Testis (tissue), 3 donors: ENCODE measurements around the gene KANK2. TPM values are rescaled to one million over a fixed set of nuclear protein-coding genes. Genes with fewer than 3 reads are reported as not detected.
A peak's percentile ranks its signal among the peaks of the same experiment; 100 is the strongest.

ENCODE experiments used
- DNase-seq: peaks from one replicate; pipeline ENCODE4 v3.0.0-alpha.2; 2019
- H3K27ac ChIP-seq, 2 donors: fragments of 200-600 bp; sonication (generic); one replicate each; pipeline ENCODE4 v1.5.1; 2019
- H3K27me3 ChIP-seq: fragments of 200-600 bp; sonication (generic); one replicate; pipeline ENCODE4 v1.5.1; 2019
- H3K36me3 ChIP-seq: fragments of 200-600 bp; sonication (generic); one replicate; pipeline ENCODE4 v1.5.1; 2017; ENCODE audit warnings: low read depth; ENCODE audit errors: missing control alignments
- H3K4me1 ChIP-seq: fragments of 200-600 bp; sonication (generic); one replicate; pipeline ENCODE4 v1.5.1; 2019
- H3K4me3 ChIP-seq, 2 donors: fragments of 200-600 bp; sonication (generic); one replicate each; pipeline ENCODE4 v1.5.1; 2017 to 2019
- H3K9me3 ChIP-seq: fragments of 200-600 bp; sonication (generic); one replicate; pipeline ENCODE4 v1.5.1; 2017
- POLR2A ChIP-seq: fragments of 450-650 bp; IDR thresholded peaks from one replicate; pipeline ENCODE4 v1.6.1; 2017; ENCODE audit warnings: antibody characterized with exemption, mild to moderate bottlenecking, moderate library complexity
- WGBS, 2 donors: methylation state at CpG; one replicate each; pipeline ENCODE4 v1.1.5; 2018; 5-methylcytosine and 5-hydroxymethylcytosine counted together
- intact Hi-C: fragments of 100-400 bp; cut with DNase I; formaldehyde crosslinking; loops from one replicate; pipeline ENCODE4 v1.15.1; 2023; ENCODE audit warnings: low total_unique reads
- polyA plus RNA-seq: library from polyadenylated mRNA; stranded (reverse); fragments of 350-450 nt; fragmentation: Illumina TruSeq; extraction: RNeasy Lipid Tissue Mini Kit (QIAGEN cat#74804); gene quantifications from one replicate; pipeline ENCODE4 v1.2.3, GENCODE V29; 2014; ENCODE audit warnings: low read depth, low replicate concordance; ENCODE audit not compliant: insufficient read depth
- total RNA-seq, 2 donors: library from RNA; depleted of rRNA; stranded (reverse); fragments of >200 nt; gene quantifications; one replicate each; pipeline ENCODE4 v1.2.3, GENCODE V29; 2016
- TF ChIP-seq, protein P1 (sequence below), 3 experiments: fragments of 450-650 bp in 2 of 3; fragments of 200-600 bp in 1 of 3; sonication (generic) in 1 of 3; IDR thresholded peaks; one replicate each; pipeline ENCODE4 v1.5.1; 2016 to 2019; ENCODE audit warnings: antibody characterized with exemption in 3 of 3, mild to moderate bottlenecking in 2 of 3, moderate library complexity in 1 of 3

KANK2 gene
- total and polyA plus RNA-seq, 3 donors from 2014 or later = 77.7 to 161 (median 98.9) TPM

DNA sequence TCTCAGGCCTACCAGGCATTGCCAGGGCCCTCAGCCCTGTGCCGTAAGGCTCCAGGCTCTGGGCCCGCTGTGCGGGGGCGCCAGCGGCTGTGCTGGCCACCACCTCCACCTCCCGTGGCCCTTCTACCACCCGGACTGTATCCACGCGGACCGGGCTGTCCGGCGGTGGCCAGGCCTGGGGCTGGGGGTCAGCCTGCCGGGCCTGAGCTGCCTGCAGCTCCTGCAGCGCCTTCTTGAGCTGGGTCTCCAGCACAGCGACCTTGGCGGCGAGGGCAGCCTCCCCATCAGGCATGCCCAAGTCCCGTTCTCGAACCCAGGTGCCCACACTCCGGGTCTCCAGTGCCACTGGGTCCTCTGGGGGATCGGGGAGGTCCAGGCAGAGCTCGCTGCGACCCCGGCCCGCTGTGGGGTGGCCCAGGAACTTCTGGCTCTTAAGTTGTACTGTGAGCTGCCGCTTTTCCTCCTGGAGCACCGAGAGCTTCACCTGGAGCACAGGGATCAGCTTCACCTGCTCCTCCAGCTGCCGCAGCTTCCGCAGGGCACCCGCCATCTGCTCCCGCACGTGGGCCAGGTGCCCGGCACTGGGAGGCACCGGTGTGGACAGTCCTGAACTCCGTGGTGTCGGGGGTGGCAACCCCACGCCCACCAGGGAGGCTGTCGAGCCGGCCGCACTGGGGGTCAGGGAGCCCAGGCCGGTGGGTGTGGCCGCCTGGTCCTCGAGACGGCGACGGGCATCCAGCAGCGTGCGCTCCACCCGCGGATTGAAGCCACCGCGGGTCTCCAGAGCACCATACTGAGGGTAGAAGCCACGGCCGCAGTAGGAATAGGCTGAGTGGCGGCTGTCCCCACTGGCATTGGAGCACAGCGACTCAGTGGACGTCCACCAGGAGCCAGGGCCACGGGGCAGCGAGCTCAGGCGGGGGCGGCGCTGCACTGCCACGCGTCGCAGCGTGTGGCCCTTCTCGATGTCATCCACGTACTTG is 4.1 kb downstream of the KANK2 start:
- WGBS, 2 donors = 84 to 90% methylated on average over 15 to 63 of the region's 68 CpGs
- Histone ChIP-seq H3K36me3 (no peaks in the 10 kb centered on the region), H3K27me3 (no peaks in the 10 kb centered on the region), H3K9me3 (no peaks in the 10 kb centered on the region), H3K4me3 (no peak overlapping the region), H3K27ac (peak overlapping the region; percentile 59 to 95), H3K4me1 (peaks cover 15% of the 10 kb centered on the region)
- no peak for TF ChIP-seq POLR2A
- TF ChIP-seq, protein P1, sequence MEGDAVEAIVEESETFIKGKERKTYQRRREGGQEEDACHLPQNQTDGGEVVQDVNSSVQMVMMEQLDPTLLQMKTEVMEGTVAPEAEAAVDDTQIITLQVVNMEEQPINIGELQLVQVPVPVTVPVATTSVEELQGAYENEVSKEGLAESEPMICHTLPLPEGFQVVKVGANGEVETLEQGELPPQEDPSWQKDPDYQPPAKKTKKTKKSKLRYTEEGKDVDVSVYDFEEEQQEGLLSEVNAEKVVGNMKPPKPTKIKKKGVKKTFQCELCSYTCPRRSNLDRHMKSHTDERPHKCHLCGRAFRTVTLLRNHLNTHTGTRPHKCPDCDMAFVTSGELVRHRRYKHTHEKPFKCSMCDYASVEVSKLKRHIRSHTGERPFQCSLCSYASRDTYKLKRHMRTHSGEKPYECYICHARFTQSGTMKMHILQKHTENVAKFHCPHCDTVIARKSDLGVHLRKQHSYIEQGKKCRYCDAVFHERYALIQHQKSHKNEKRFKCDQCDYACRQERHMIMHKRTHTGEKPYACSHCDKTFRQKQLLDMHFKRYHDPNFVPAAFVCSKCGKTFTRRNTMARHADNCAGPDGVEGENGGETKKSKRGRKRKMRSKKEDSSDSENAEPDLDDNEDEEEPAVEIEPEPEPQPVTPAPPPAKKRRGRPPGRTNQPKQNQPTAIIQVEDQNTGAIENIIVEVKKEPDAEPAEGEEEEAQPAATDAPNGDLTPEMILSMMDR (IDR thresholded peaks at IDR 0.05) = no peak
- intact Hi-C loops = no loop called here
- no peak for DNase-seq

DNA sequence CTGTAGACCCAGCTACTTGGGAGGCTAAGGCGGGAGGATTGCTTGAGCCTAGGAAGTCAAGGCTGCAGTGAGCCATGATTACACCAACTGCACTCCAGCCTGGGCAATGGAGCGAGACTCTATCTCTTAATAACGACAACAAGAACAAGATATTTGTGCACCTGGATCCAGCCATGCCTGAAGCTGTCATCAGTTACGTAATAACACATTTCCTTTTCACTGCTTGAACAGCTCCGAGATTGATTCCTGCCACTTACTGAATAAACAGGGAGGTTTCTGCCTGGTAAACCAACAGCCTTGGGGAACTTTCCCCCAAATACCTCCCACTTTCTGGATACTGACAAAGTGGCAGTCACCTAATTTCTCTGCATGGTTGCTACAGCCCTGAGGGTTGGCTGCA is 5.4 kb downstream of the KANK2 start:
- Histone ChIP-seq H3K4me3 (no peak overlapping the region), H3K4me1 (peaks cover 11% of the 10 kb centered on the region), H3K27me3 (no peaks in the 10 kb centered on the region), H3K27ac (peak overlapping the region in 1 of 2 donors; percentile 77), H3K36me3 (no peaks in the 10 kb centered on the region), H3K9me3 (no peaks in the 10 kb centered on the region)
- 76 to 86% methylated on average over 5 of the region's 5 CpGs for WGBS, 2 donors
- DNase-seq = no peak
- no peak for TF ChIP-seq POLR2A
- TF ChIP-seq, protein P1 (IDR thresholded peaks at IDR 0.05) = no peak
- intact Hi-C loops = no loop called here

DNA sequence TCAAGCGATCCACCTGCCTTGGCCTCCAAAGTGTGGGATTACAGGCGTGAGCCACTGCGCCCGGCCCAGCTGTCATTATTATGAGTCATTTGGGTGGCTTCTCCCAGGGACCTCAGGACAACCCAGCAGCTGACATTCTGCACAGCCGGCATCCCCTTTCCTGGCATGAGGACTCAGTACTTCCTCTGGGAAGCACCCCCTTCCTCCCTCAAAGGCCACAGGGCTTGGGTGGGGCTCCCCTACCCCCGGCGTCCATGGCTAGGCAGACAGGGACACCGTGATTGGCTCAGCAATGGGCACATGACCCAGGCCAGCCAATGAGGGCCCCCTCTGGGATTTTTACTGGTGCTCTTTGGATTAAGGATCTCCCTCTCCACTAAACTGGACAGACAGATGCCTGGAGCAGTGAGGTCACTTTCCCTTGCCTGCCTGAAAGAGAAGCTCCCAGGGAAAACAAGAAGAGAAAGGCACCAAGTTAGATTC is 6.0 kb downstream of the KANK2 start:
- Histone ChIP-seq H3K4me1 (peaks cover 11% of the 10 kb centered on the region), H3K36me3 (no peaks in the 10 kb centered on the region), H3K4me3 (no peak overlapping the region), H3K27ac (peak overlapping the region; percentile 20 to 77), H3K27me3 (no peaks in the 10 kb centered on the region), H3K9me3 (no peaks in the 10 kb centered on the region)
- TF ChIP-seq POLR2A = no peak
- TF ChIP-seq, protein P1 (IDR thresholded peaks at IDR 0.05) = no peak
- 41 to 50% methylated on average over 7 to 8 of the region's 8 CpGs for WGBS, 2 donors
- intact Hi-C loops = no loop called here
- DNase-seq = peak; percentile 67

DNA sequence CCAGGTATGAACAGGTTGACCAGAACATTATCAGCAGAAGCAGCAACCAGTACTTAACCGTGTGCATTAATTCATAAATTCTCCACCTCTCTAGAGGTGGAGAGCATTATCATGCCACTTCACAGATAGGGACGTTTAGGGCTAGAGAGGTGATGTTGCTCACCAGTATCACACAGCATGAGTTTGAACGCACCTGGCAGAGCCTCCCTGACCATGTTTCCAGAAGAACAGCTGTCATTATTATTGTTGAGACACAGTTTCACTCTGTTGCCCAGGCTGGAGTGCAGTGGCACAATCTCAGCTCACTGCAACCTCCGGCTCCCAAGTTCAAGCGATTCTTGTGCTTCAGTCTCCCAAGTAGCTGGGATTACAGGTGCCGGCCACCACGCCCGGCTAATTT is 6.8 kb downstream of the KANK2 start:
- Histone ChIP-seq H3K9me3 (no peaks in the 10 kb centered on the region), H3K27ac (peak overlapping the region in 1 of 2 donors; percentile 77), H3K4me1 (peaks cover 8% of the 10 kb centered on the region), H3K36me3 (no peaks in the 10 kb centered on the region), H3K27me3 (no peaks in the 10 kb centered on the region), H3K4me3 (no peak overlapping the region)
- intact Hi-C loops = no loop called here
- no peak for TF ChIP-seq POLR2A
- DNase-seq = no peak
- WGBS, 2 donors = 61 to 70% methylated on average over 8 of the region's 8 CpGs

DNA sequence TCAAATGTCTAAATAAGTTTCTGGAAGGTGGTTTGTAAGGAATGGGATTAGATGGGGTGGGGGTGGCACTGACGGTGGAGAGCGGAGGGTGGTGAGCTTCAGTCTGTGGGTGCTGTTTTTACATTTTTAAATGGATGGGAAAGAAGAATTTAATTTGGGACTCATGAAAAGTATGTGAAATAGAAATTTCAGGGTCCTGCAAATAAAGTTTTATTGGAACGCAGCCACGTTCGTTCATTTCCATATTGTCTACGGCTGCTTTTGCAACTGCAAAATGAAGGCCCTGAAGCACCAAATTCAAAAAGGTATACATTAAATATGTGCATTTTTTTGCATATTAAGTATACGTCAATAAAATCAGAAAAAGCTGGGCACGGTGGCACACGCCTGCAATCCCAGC is 9.9 kb downstream of the KANK2 start:
- Histone ChIP-seq H3K36me3 (no peaks in the 10 kb centered on the region), H3K9me3 (no peaks in the 10 kb centered on the region), H3K4me1 (peaks cover 5% of the 10 kb centered on the region), H3K27ac (peak overlapping the region in 1 of 2 donors; percentile 77), H3K27me3 (no peaks in the 10 kb centered on the region), H3K4me3 (no peak overlapping the region)
- intact Hi-C loops = no loop called here
- TF ChIP-seq, protein P1 (IDR thresholded peaks at IDR 0.05) = no peak
- no peak for TF ChIP-seq POLR2A
- WGBS, 2 donors = 79 to 83% methylated on average over 9 of the region's 9 CpGs
- DNase-seq = no peak
